HepG2 (cell line): ENCODE results near the gene CHML. TPM values are rescaled to one million over a fixed set of nuclear protein-coding genes. Genes with fewer than 3 reads are reported as not detected.
A peak's percentile ranks its signal among the peaks of the same experiment; 100 is the strongest.

ENCODE experiments used
- ARID2 ChIP-seq: sonication (generic); formaldehyde crosslinking; IDR thresholded peaks from 2 replicates; pipeline ENCODE4 v1.8.1; 2022; ENCODE audit warnings: mild to moderate bottlenecking, missing genetic modification reagents, borderline replicate concordance
- ATF5 ChIP-seq: sonication (generic); formaldehyde crosslinking; IDR thresholded peaks from 2 replicates; pipeline ENCODE4 v1.4.0; 2020; ENCODE audit warnings: mild to moderate bottlenecking, low read depth, missing genetic modification reagents
- CREB1 ChIP-seq, 2 experiments: fragments of 450-650 bp in 1 of 2; IDR thresholded peaks; 2 replicates each; pipeline ENCODE4 v1.6.1; 2016 to 2017; ENCODE audit warnings: control low read depth in 1 of 2, mild to moderate bottlenecking in 1 of 2, missing compliant biosample characterization in 1 of 2, missing genetic modification characterization in 1 of 2
- CREM ChIP-seq, 2 experiments: sonication (generic) in 1 of 2; formaldehyde crosslinking in 1 of 2; IDR thresholded peaks; 2 replicates each; pipeline versions ENCODE4 v1.4.0 to v1.6.1; 2016 to 2020; ENCODE audit warnings: antibody characterized with exemption in 1 of 2, mild to moderate bottlenecking in 1 of 2, missing genetic modification reagents in 1 of 2
- GTF2F1 ChIP-seq: fragments of 150-350 bp; IDR thresholded peaks from 2 replicates; pipeline ENCODE4 v1.6.1; 2014; ENCODE audit warnings: low read length
- KLF6 ChIP-seq: IDR thresholded peaks from 2 replicates; pipeline ENCODE4 v1.8.0; 2016; ENCODE audit warnings: missing biosample characterization, missing genetic modification reagents
- MLXIP ChIP-seq: sonication (generic); formaldehyde crosslinking; IDR thresholded peaks from 2 replicates; pipeline ENCODE4 v1.9.0; 2021; ENCODE audit warnings: missing genetic modification reagents, borderline replicate concordance
- PBX2 ChIP-seq: IDR thresholded peaks from 2 replicates; pipeline ENCODE4 v1.6.1; 2016; ENCODE audit warnings: control low read depth
- POLR2AphosphoS5 ChIP-seq: IDR thresholded peaks from 2 replicates; pipeline ENCODE4 v1.6.1; 2012; ENCODE audit warnings: low read depth, low read length
- RBM22 ChIP-seq: fragments of 200-400 bp; formaldehyde crosslinking; optimal IDR thresholded peaks from 2 replicates; pipeline ENCODE3; 2017; ENCODE audit warnings: mild to moderate bottlenecking, low read length, moderate library complexity
- RFX3 ChIP-seq: IDR thresholded peaks from 2 replicates; pipeline ENCODE4 v1.6.1; 2016; ENCODE audit warnings: missing biosample characterization, missing genetic modification reagents
- TBP ChIP-seq: sonication (generic); formaldehyde crosslinking; IDR thresholded peaks from 2 replicates; pipeline ENCODE4 v1.5.0; 2020; ENCODE audit warnings: missing genetic modification reagents
- ZBTB20 ChIP-seq: sonication (generic); formaldehyde crosslinking; IDR thresholded peaks from 2 replicates; pipeline ENCODE4 v1.8.1; 2023; ENCODE audit warnings: missing genetic modification reagents, low read depth, mild to moderate bottlenecking, borderline replicate concordance
- ZNF282 ChIP-seq: fragments of 450-650 bp; IDR thresholded peaks from 2 replicates; pipeline ENCODE4 v1.6.1; 2018; ENCODE audit not compliant: partially characterized antibody
- ZNF770 ChIP-seq: sonication (generic); formaldehyde crosslinking; IDR thresholded peaks from 2 replicates; pipeline ENCODE4 v1.5.0; 2020; ENCODE audit warnings: mild to moderate bottlenecking, missing genetic modification reagents
- polyA plus RNA-seq, 8 experiments: library from polyadenylated mRNA; depleted of rRNA in 3 of 8; stranded (reverse) in 7 of 8; unstranded in 1 of 8; fragments of >200 nt; fragmentation: Illumina TruSeq in 4 of 8; extraction: Trizol in 4 of 8; gene quantifications; 2 replicates each; pipeline versions ENCODE4 v1.2.1 to v1.2.3, GENCODE V29; 2011 to 2016; ENCODE audit warnings: low read depth in 4 of 8, missing spikeins in 1 of 8, mixed read lengths in 1 of 8; ENCODE audit not compliant: insufficient read depth in 1 of 8
- total RNA-seq, 5 experiments: library from RNA; depleted of rRNA; stranded (reverse); fragments of >200 nt; fragmentation: Illumina TruSeq; extraction: Trizol; gene quantifications; 2 replicates each; pipeline ENCODE4 v1.2.3, GENCODE V29; 2016; ENCODE audit warnings: low read depth in 1 of 5
- TF ChIP-seq, protein P1 (sequence below), 2 experiments: sonication (generic) in 1 of 2; formaldehyde crosslinking in 1 of 2; IDR thresholded peaks; 2 replicates each; pipeline versions ENCODE4 v1.4.0 to v1.6.1; 2016 to 2020; ENCODE audit warnings: borderline replicate concordance in 1 of 2, low read depth in 1 of 2, mild to moderate bottlenecking in 1 of 2, missing genetic modification reagents in 1 of 2

Gene CHML
- total and polyA plus RNA-seq, 2 of the 13 experiments (the other 11 are each of a cell fraction or from before 2014, with no cell fraction given): 5.2 to 16.7 TPM

DNA sequence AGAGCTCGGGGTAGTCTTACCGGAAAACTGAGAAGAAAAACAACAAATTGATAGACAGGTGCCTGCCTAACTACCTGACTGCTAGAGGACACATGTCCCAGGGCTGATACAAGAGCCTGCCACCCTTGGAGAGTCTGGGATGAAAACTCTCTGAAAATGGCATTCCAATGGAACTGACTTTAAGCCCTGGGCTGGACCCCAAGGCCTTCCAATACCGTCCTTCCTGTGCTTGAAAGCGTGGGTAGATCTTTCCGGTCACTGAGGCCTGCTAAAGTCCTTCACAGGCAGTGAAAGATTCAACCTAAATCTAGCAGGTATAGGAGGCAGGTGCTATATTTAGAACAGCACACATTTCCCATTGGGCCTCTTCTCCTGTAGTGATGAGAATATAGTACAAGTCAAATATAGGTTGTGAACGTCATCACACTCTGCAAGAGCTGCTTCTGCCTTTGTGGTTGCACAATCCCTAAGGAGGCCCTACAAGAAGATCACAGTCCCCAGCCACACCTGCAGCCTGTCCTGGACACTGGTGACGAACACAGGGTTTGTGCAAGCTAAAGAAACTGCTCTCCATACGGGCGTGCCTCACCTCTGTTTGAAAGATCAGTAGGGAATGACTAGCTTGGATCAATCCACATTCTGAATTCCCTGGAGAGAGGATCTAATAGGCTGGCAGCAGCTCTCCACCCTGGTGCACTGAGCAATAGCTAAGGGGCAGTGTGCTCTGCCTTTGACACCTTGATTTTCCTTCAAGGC, 876 bp upstream of the CHML start (continued):
- TF ChIP-seq ZNF770 (CRISPR knock-in tag): no peak
- TF ChIP-seq GTF2F1: no peak
- 0 out of 2 replicates have a peak, but pooled peaks have one; percentile 17 for TF ChIP-seq CREM (IDR thresholded peaks at IDR 0.05)
- TF ChIP-seq CREM (CRISPR knock-in tag; IDR thresholded peaks at IDR 0.05): no peak
- TF ChIP-seq KLF6 (CRISPR knock-in tag): no peak
- peak; percentile 18; the same call in 1 of the 2 replicates for TF ChIP-seq CREB1 (IDR thresholded peaks at IDR 0.05)
- peak; percentile 48; the same call in 1 of the 2 replicates for TF ChIP-seq CREB1 (CRISPR knock-in tag; IDR thresholded peaks at IDR 0.05)
- TF ChIP-seq POLR2AphosphoS5: no peak
- 0 out of 2 replicates have a peak, but pooled peaks have one; percentile 1 for TF ChIP-seq ZBTB20 (CRISPR knock-in tag)
- no peak for TF ChIP-seq ATF5 (CRISPR knock-in tag)
- no peak for TF ChIP-seq ARID2 (CRISPR knock-in tag)
- TF ChIP-seq, protein P1, sequence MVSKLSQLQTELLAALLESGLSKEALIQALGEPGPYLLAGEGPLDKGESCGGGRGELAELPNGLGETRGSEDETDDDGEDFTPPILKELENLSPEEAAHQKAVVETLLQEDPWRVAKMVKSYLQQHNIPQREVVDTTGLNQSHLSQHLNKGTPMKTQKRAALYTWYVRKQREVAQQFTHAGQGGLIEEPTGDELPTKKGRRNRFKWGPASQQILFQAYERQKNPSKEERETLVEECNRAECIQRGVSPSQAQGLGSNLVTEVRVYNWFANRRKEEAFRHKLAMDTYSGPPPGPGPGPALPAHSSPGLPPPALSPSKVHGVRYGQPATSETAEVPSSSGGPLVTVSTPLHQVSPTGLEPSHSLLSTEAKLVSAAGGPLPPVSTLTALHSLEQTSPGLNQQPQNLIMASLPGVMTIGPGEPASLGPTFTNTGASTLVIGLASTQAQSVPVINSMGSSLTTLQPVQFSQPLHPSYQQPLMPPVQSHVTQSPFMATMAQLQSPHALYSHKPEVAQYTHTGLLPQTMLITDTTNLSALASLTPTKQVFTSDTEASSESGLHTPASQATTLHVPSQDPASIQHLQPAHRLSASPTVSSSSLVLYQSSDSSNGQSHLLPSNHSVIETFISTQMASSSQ (IDR thresholded peaks at IDR 0.05; ENCODE audit: low read depth): no peak
- TF ChIP-seq, protein P1 (CRISPR knock-in tag; IDR thresholded peaks at IDR 0.05; ENCODE audit: borderline replicate concordance): no peak
- TF ChIP-seq RFX3 (CRISPR knock-in tag): no peak
- no peak for TF ChIP-seq MLXIP (CRISPR knock-in tag)
- no peak for TF ChIP-seq RBM22
- no peak for TF ChIP-seq PBX2 (CRISPR knock-in tag)
- TF ChIP-seq ZNF282: no peak
- TF ChIP-seq TBP (CRISPR knock-in tag): no peak
